Loucy (cell line): ENCODE results near the gene IQSEC1.
A peak's percentile ranks its signal among the peaks of the same experiment; 100 is the strongest.

Source experiments
- H2AFZ ChIP-seq: fragments of 200-600 bp; sonication (generic); 2 replicates; pipeline ENCODE4 v1.6.0; 2016; ENCODE audit warnings: antibody characterized with exemption, mild to moderate bottlenecking, low read length, moderate library complexity
- H3F3A ChIP-seq: fragments of 200-600 bp; 2 replicates; pipeline ENCODE4 v1.6.0; 2016; ENCODE audit warnings: antibody characterized with exemption, low read depth, mild to moderate bottlenecking
- H3K27me3 ChIP-seq: fragments of 200-600 bp; sonication (generic); 2 replicates; pipeline ENCODE4 v1.6.1; 2014; ENCODE audit warnings: low read length, mild to moderate bottlenecking; ENCODE audit not compliant: insufficient read depth, poor library complexity, severe bottlenecking
- H3K36me3 ChIP-seq: fragments of 200-600 bp; sonication (generic); 2 replicates; pipeline ENCODE4 v1.6.1; 2016; ENCODE audit warnings: low read length; ENCODE audit not compliant: insufficient read depth
- H3K4me1 ChIP-seq: fragments of 200-600 bp; sonication (generic); 2 replicates; pipeline ENCODE4 v1.5.1; 2014; ENCODE audit warnings: low read length, mild to moderate bottlenecking; ENCODE audit not compliant: insufficient read depth, poor library complexity, severe bottlenecking
- H3K4me2 ChIP-seq: fragments of 200-600 bp; sonication (generic); 2 replicates; pipeline ENCODE4 v1.6.0; 2014; ENCODE audit warnings: antibody characterized with exemption, low read length, low read depth, mild to moderate bottlenecking; ENCODE audit not compliant: poor library complexity, severe bottlenecking
- H3K4me3 ChIP-seq: fragments of 200-600 bp; sonication (generic); 2 replicates; pipeline ENCODE4 v1.5.1; 2014; ENCODE audit warnings: low read length, mild to moderate bottlenecking, mixed read lengths; ENCODE audit not compliant: poor library complexity, severe bottlenecking
- H3K79me2 ChIP-seq: fragments of 200-600 bp; sonication (generic); 2 replicates; pipeline ENCODE4 v1.6.1; 2014; ENCODE audit warnings: low read length; ENCODE audit not compliant: insufficient read depth
- H3K9ac ChIP-seq: fragments of 200-600 bp; sonication (generic); 2 replicates; pipeline ENCODE4 v1.6.0; 2014; ENCODE audit warnings: mild to moderate bottlenecking, low read depth, low read length, moderate library complexity; ENCODE audit not compliant: poor library complexity, severe bottlenecking
- H3K9me2 ChIP-seq: fragments of 200-600 bp; sonication (generic); replicated peaks from 2 replicates; pipeline ENCODE4 v1.6.1; 2016; ENCODE audit warnings: low read depth, low read length, mixed read lengths
- H3K9me3 ChIP-seq: fragments of 200-600 bp; sonication (generic); 2 replicates; pipeline ENCODE4 v1.6.1; 2014; ENCODE audit warnings: mild to moderate bottlenecking, antibody characterized with exemption, low read length, low read depth; ENCODE audit not compliant: insufficient read depth
- H4K20me1 ChIP-seq: fragments of 200-600 bp; sonication (generic); 2 replicates; pipeline ENCODE4 v1.6.0; 2014; ENCODE audit warnings: antibody characterized with exemption, low read length, mild to moderate bottlenecking; ENCODE audit not compliant: insufficient read depth, poor library complexity, severe bottlenecking
- CTCF ChIP-seq: fragments of 200-600 bp; sonication (generic); conservative IDR thresholded peaks from 2 replicates; pipeline ENCODE4 v1.5.1; 2014; ENCODE audit warnings: mild to moderate bottlenecking, antibody characterized with exemption, low read length
- EZH2phosphoT487 ChIP-seq: fragments of 200-600 bp; IDR thresholded peaks from 2 replicates; pipeline ENCODE4 v1.6.1; 2018; ENCODE audit warnings: antibody characterized with exemption, mild to moderate bottlenecking, moderate library complexity, borderline replicate concordance

Gene IQSEC1

GRCh38 chr3:12868039-12869034 is 204.9 kb downstream of the IQSEC1 start:
- Histone ChIP-seq H3K9me2 (no peaks in the 10 kb centered on the region), H3K4me3 (peak overlapping the region; percentile 55), H3K79me2 (no peaks in the 10 kb centered on the region), H3K36me3 (no peaks in the 10 kb centered on the region), H4K20me1 (no peaks in the 10 kb centered on the region), H3K4me1 (peaks cover 4% of the 10 kb centered on the region), H3F3A (no peaks in the 10 kb centered on the region), H2AFZ (peak overlapping the region; percentile 91), H3K9ac (no peak overlapping the region), H3K27me3 (no peaks in the 10 kb centered on the region), H3K9me3 (no peaks in the 10 kb centered on the region; the same call in 1 of the 2 replicates), H3K4me2 (peak overlapping the region; percentile 66)
- TF ChIP-seq CTCF (peak; percentile 80), EZH2phosphoT487 (no peak)

GRCh38 chr3:12866836-12867235 is 206.4 kb downstream of the IQSEC1 start:
- Histone ChIP-seq H3K9ac (no peak overlapping the region), H3K4me3 (no peak overlapping the region), H3K4me1 (peaks cover 4% of the 10 kb centered on the region), H3F3A (no peaks in the 10 kb centered on the region), H3K9me2 (no peaks in the 10 kb centered on the region), H3K27me3 (no peaks in the 10 kb centered on the region), H3K4me2 (no peak overlapping the region), H3K9me3 (no peaks in the 10 kb centered on the region; the same call in 1 of the 2 replicates), H2AFZ (no peak overlapping the region), H3K79me2 (no peaks in the 10 kb centered on the region), H4K20me1 (no peaks in the 10 kb centered on the region), H3K36me3 (no peaks in the 10 kb centered on the region)
- TF ChIP-seq CTCF (no peak), EZH2phosphoT487 (no peak)

- no peak overlapping the region for H3K4me3 ChIP-seq
- TF ChIP-seq CTCF (no peak), EZH2phosphoT487 (no peak)
- H3K9ac ChIP-seq = no peak overlapping the region
- no peaks in the 10 kb centered on the region for H3K4me1 ChIP-seq
- H3K36me3 ChIP-seq = no peaks in the 10 kb centered on the region
- H3K9me2 ChIP-seq = no peaks in the 10 kb centered on the region
- no peaks in the 10 kb centered on the region for H3K79me2 ChIP-seq
- no peak overlapping the region for H2AFZ ChIP-seq
- H3K4me2 ChIP-seq = no peak overlapping the region
- H3K9me3 ChIP-seq = no peaks in the 10 kb centered on the region; the same call in 1 of the 2 replicates
- H3F3A ChIP-seq = no peaks in the 10 kb centered on the region
- no peaks in the 10 kb centered on the region for H3K27me3 ChIP-seq
- no peaks in the 10 kb centered on the region for H4K20me1 ChIP-seq
Measured at GRCh38 chr3:12865271-12865670, 208.0 kb downstream of the IQSEC1 start.
